CD4-positive, alpha-beta memory T cell (primary cell): ENCODE results near the gene DEFB125. TPM values are rescaled to one million over a fixed set of nuclear protein-coding genes. Genes with fewer than 3 reads are reported as not detected.
"Not testable (repeated sequence)": the region's sequence is repeated elsewhere in the genome, so short reads cannot be mapped to it uniquely, and the experiment has no call there.

ENCODE experiments used
- CTCF ChIA-PET: fragments of 350-600 bp; sonication (Branson Sonifier 250); formaldehyde crosslinking; loops from one replicate; lab custom pipeline; 2021; ENCODE audit warnings: inconsistent platforms; ENCODE audit not compliant: partially characterized antibody; lab: Charles Lee
- POLR2A ChIA-PET: fragments of 350-600 bp; sonication (Branson Sonifier 250); formaldehyde crosslinking; loops from one replicate; lab custom pipeline; 2021; ENCODE audit not compliant: partially characterized antibody; lab: Charles Lee
- DNase-seq, 5 donors: peaks; one replicate each; pipeline versions ENCODE4 v3.0.0 to v3.0.0-alpha.2; 2020 to 2022; ENCODE audit warnings: mixed read lengths in 1 of 5
- H3K27ac ChIP-seq: one replicate; pipeline ENCODE4 v1.7.0; 2013; ENCODE audit warnings: low read depth, low read length
- H3K27me3 ChIP-seq: 2 replicates; pipeline ENCODE4 v1.7.0; 2013; ENCODE audit warnings: mild to moderate bottlenecking, low read length, moderate library complexity; ENCODE audit not compliant: insufficient read depth
- H3K36me3 ChIP-seq: 2 replicates; pipeline ENCODE4 v1.7.0; 2013; ENCODE audit warnings: mild to moderate bottlenecking, low read length, moderate library complexity; ENCODE audit not compliant: insufficient read depth
- H3K4me1 ChIP-seq: 2 replicates; pipeline ENCODE4 v1.7.0; 2013; ENCODE audit warnings: mild to moderate bottlenecking, low read length, moderate library complexity; ENCODE audit not compliant: insufficient read depth
- H3K4me3 ChIP-seq, 2 donors: one replicate each; pipeline ENCODE4 v1.7.0; 2013; ENCODE audit warnings: low read length in 2 of 2, mild to moderate bottlenecking in 1 of 2
- H3K9me3 ChIP-seq, 2 donors: one replicate each; pipeline ENCODE4 v1.7.0; 2013; ENCODE audit warnings: low read length in 2 of 2, control low read depth in 1 of 2; ENCODE audit not compliant: control insufficient read depth in 1 of 2
- H3K27ac Mint-ChIP-seq, 7 donors: one replicate each; pipeline ENCODE4 v1.8.0; 2020 to 2021; ENCODE audit warnings: mixed read lengths in 7 of 7, mild to moderate bottlenecking in 6 of 7, inconsistent platforms in 3 of 7, moderate library complexity in 3 of 7
- H3K27me3 Mint-ChIP-seq, 2 donors: one replicate each; pipeline ENCODE4 v1.8.0; 2020 to 2021; ENCODE audit warnings: mixed read lengths in 2 of 2
- H3K36me3 Mint-ChIP-seq, 2 donors: one replicate each; pipeline ENCODE4 v1.8.0; 2020 to 2021; ENCODE audit warnings: mixed read lengths in 2 of 2, inconsistent platforms in 1 of 2, mild to moderate bottlenecking in 1 of 2
- H3K4me1 Mint-ChIP-seq, 4 donors: one replicate each; pipeline ENCODE4 v1.8.0; 2020 to 2021; ENCODE audit warnings: mixed read lengths in 4 of 4, mild to moderate bottlenecking in 1 of 4
- H3K4me3 Mint-ChIP-seq, 8 donors: one replicate each; pipeline ENCODE4 v1.8.0; 2020 to 2021; ENCODE audit warnings: mixed read lengths in 8 of 8, mild to moderate bottlenecking in 7 of 8, moderate library complexity in 6 of 8, inconsistent platforms in 3 of 8
- H3K9me3 Mint-ChIP-seq, 8 donors: one replicate each; pipeline ENCODE4 v1.8.0; 2020 to 2021; ENCODE audit warnings: mixed read lengths in 8 of 8, mild to moderate bottlenecking in 5 of 8, inconsistent platforms in 3 of 8, moderate library complexity in 1 of 8
- intact Hi-C: fragments of 100-400 bp; cut with micrococcal nuclease; formaldehyde crosslinking; loops from one replicate; pipeline ENCODE4 v1.15.1; 2023
- polyA plus RNA-seq, 2 donors: library from polyadenylated mRNA; unstranded; fragments of 300-500 nt; fragmentation: Illumina TruSeq; gene quantifications; one replicate each; pipeline ENCODE4 v1.2.3, GENCODE V29; 2021
- total RNA-seq, 2 experiments: library from RNA; stranded (reverse); gene quantifications; one replicate each; pipeline ENCODE4 v1.2.3, GENCODE V29; 2021

The DEFB125 gene
- total and polyA plus RNA-seq, 4 experiments from 2014 or later, result not detected

GRCh38 chr20:77231-77630 is 10.2 kb upstream of the DEFB125 start:
- Histone ChIP-seq H3K27ac (no peak overlapping the region), H3K36me3 (no peaks in the 10 kb centered on the region), H3K4me3 (no peak overlapping the region), H3K27me3 (no peaks in the 10 kb centered on the region), H3K9me3 (no peaks in the 10 kb centered on the region), H3K4me1 (no peaks in the 10 kb centered on the region)
- Mint-ChIP-seq H3K36me3 (no peaks in the 10 kb centered on the region), H3K27ac (no peak overlapping the region), H3K9me3 (peaks cover 0 to 44% (median 21%) of the 10 kb centered on the region in 8 donors), H3K4me1 (no peaks in the 10 kb centered on the region), H3K27me3 (peaks cover 18 to 28% of the 10 kb centered on the region in 2 donors), H3K4me3 (no peak overlapping the region)
- no peak for DNase-seq
- ChIA-PET CTCF (no interaction called here), POLR2A (no interaction called here)
- intact Hi-C loops, result no loop called here

- intact Hi-C loops, result no loop called here
- Mint-ChIP-seq H3K4me1 (no peaks in the 10 kb centered on the region), H3K27me3 (peaks cover 16 to 29% of the 10 kb centered on the region in 2 donors), H3K36me3 (no peaks in the 10 kb centered on the region), H3K4me3 (no peak overlapping the region), H3K27ac (no peak overlapping the region), H3K9me3 (peaks cover 0 to 43% (median 20%) of the 10 kb centered on the region in 8 donors)
- Histone ChIP-seq H3K4me3 (no peak overlapping the region), H3K4me1 (no peaks in the 10 kb centered on the region), H3K9me3 (no peaks in the 10 kb centered on the region), H3K27ac (no peak overlapping the region), H3K36me3 (no peaks in the 10 kb centered on the region), H3K27me3 (no peaks in the 10 kb centered on the region)
- no peak for DNase-seq
- ChIA-PET POLR2A (no interaction called here), CTCF (interaction anchor here (0.5 kb wide), 1 partner anchor 797 kb away, joined by 3 read pairs; no protein-coding TSS in a partner anchor)
Measured at GRCh38 chr20:78338-78737, 9.1 kb upstream of the DEFB125 start.

DNA sequence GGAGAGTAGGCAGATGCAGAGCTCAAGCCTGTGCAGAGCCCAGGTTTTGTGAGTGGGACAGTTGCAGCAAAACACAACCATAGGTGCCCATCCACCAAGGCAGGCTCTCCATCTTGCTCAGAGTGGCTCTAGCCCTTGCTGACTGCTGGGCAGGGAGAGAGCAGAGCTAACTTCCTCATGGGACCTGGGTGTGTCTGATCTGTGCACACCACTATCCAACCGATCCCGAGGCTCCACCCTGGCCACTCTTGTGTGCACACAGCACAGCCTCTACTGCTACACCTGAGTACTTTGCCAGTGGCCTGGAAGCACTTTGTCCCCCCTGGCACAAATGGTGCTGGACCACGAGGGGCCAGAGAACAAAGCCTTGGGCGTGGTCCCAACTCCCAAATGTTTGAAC is 7.9 kb upstream of the DEFB125 start:
- intact Hi-C loops, result no loop called here
- no peaks in the 10 kb centered on the region for H3K27me3 ChIP-seq
- H3K4me1 ChIP-seq, result no peaks in the 10 kb centered on the region
- Mint-ChIP-seq H3K27me3 (peaks cover 18 to 30% of the 10 kb centered on the region in 2 donors), H3K27ac (no peak overlapping the region), H3K9me3 (peaks cover 0 to 39% (median 19%) of the 10 kb centered on the region in 8 donors), H3K4me3 (no peak overlapping the region), H3K4me1 (no peaks in the 10 kb centered on the region), H3K36me3 (no peaks in the 10 kb centered on the region)
- DNase-seq, result no peak
- H3K36me3 ChIP-seq, result no peaks in the 10 kb centered on the region
- POLR2A ChIA-PET, result no interaction called here
- no peaks in the 10 kb centered on the region for H3K9me3 ChIP-seq
- CTCF ChIA-PET, result no interaction called here
- H3K27ac ChIP-seq, result no peak overlapping the region
- no peak overlapping the region for H3K4me3 ChIP-seq

DNA sequence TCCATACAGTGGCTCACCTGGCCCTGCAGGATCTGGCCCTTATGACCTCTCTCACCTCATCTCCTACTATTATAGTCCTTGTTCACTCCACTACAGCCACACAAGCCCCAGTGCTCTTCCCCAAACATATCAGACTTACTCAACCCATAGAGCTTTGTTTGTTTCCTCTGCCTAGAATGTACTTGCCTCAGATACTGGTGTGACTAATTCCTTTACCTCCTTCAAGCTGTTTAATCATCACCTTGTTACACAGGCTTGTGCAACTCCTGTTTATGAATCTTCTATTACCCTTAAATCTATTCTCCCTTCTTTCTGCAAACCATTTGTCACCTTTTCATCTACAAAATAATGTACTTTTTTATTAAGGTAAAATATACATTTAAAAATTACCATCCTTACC is 3.2 kb downstream of the DEFB125 start:
- peaks cover 0 to 2% of the 10 kb centered on the region in 2 donors for H3K36me3 Mint-ChIP-seq
- POLR2A ChIA-PET, result no interaction called here
- DNase-seq, result no peak
- intact Hi-C loops, result no loop called here
- CTCF ChIA-PET, result no interaction called here
- H3K27me3 ChIP-seq, result peaks cover 10% of the 10 kb centered on the region
- peaks cover 32 to 37% of the 10 kb centered on the region in 2 donors for H3K27me3 Mint-ChIP-seq
- H3K4me1 Mint-ChIP-seq, result no peaks in the 10 kb centered on the region
- H3K4me3 Mint-ChIP-seq, result no peak overlapping the region
- peaks cover 0 to 21% (median 15%) of the 10 kb centered on the region in 8 donors for H3K9me3 Mint-ChIP-seq
- no peak overlapping the region for H3K27ac Mint-ChIP-seq
- no peaks in the 10 kb centered on the region for H3K9me3 ChIP-seq
- H3K4me3 ChIP-seq, result no peak overlapping the region
- H3K36me3 ChIP-seq, result no peaks in the 10 kb centered on the region
- no peak overlapping the region for H3K27ac ChIP-seq
- H3K4me1 ChIP-seq, result no peaks in the 10 kb centered on the region

DNA sequence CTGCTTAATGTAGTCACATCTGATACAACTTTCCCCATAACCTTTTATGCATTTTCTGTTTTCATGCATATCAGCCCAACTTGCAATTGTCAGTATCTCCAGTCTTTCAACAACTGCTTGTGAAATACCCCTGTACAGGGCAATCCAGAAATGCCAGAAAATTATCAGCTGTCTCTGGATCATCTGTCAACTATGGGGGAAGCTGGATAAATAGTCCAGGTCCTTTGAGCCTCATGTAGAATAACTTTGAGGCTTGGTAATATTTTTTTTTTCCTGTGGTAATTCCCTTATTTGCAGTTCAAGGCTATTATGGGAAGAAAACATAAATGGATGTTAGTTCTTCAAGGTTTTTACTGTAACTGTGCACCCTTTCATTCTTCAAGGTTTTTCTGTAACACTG is 6.2 kb downstream of the DEFB125 start:
- H3K36me3 Mint-ChIP-seq, result peaks cover 1 to 4% of the 10 kb centered on the region in 2 donors
- CTCF ChIA-PET, result interaction anchor here (0.6 kb wide), 1 partner anchor 97 kb away, joined by 3 read pairs; no protein-coding TSS in a partner anchor
- peaks cover 34 to 39% of the 10 kb centered on the region in 2 donors for H3K27me3 Mint-ChIP-seq
- H3K27ac ChIP-seq, result no peak overlapping the region
- H3K36me3 ChIP-seq, result no peaks in the 10 kb centered on the region
- intact Hi-C loops, result no loop called here
- no peaks in the 10 kb centered on the region for H3K4me1 ChIP-seq
- peaks cover 9% of the 10 kb centered on the region for H3K27me3 ChIP-seq
- POLR2A ChIA-PET, result no interaction called here
- no peak for DNase-seq
- no peaks in the 10 kb centered on the region for H3K9me3 ChIP-seq
- no peak overlapping the region for H3K4me3 ChIP-seq
- peaks cover 4 to 39% (median 24%) of the 10 kb centered on the region in 8 donors for H3K9me3 Mint-ChIP-seq
- no peaks in the 10 kb centered on the region for H3K4me1 Mint-ChIP-seq
- H3K27ac Mint-ChIP-seq, result no peak overlapping the region
- H3K4me3 Mint-ChIP-seq, result no peak overlapping the region

GRCh38 chr20:95215-95614 is 7.7 kb downstream of the DEFB125 start:
- Histone ChIP-seq H3K36me3 (no peaks in the 10 kb centered on the region), H3K27me3 (peaks cover 9% of the 10 kb centered on the region), H3K4me1 (no peaks in the 10 kb centered on the region), H3K9me3 (no peaks in the 10 kb centered on the region), H3K27ac (no peak overlapping the region), H3K4me3 (no peak overlapping the region)
- Mint-ChIP-seq H3K27ac (no peak overlapping the region), H3K4me1 (no peaks in the 10 kb centered on the region), H3K27me3 (peaks cover 45 to 46% of the 10 kb centered on the region in 2 donors), H3K4me3 (no peak overlapping the region), H3K36me3 (peaks cover 1 to 4% of the 10 kb centered on the region in 2 donors), H3K9me3 (peaks cover 4 to 39% (median 27%) of the 10 kb centered on the region in 8 donors)
- intact Hi-C loops, result no loop called here
- ChIA-PET POLR2A (no interaction called here), CTCF (no interaction called here)
- no peak for DNase-seq

- H3K4me3 Mint-ChIP-seq, intact Hi-C loops, H3K9me3 ChIP-seq, H3K27ac ChIP-seq, CTCF ChIA-PET, H3K4me1 ChIP-seq, H3K36me3 Mint-ChIP-seq, DNase-seq, H3K36me3 ChIP-seq, H3K27ac Mint-ChIP-seq, H3K4me1 Mint-ChIP-seq, H3K4me3 ChIP-seq, POLR2A ChIA-PET, H3K27me3 ChIP-seq: not testable (repeated sequence)
- H3K9me3 Mint-ChIP-seq, result peaks cover 4 to 39% (median 26%) of the 10 kb centered on the region in 8 donors
- peaks cover 41% of the 10 kb centered on the region in 2 donors for H3K27me3 Mint-ChIP-seq
Measured at GRCh38 chr20:97691-98090, 10.2 kb downstream of the DEFB125 start.
